Fibroblast of lung (primary cell): Measurements from ENCODE around the gene RNF34. TPM values are rescaled to one million over a fixed set of nuclear protein-coding genes. Genes with fewer than 3 reads are reported as not detected.
"Not testable (repeated sequence)": the region's sequence is repeated elsewhere in the genome, so short reads cannot be mapped to it uniquely, and the experiment has no call there.

Experiments used
- DNase-seq, 2 donors: peaks; one replicate each; pipeline versions ENCODE4 v3.0.0 to v3.0.0-alpha.2; 2010; ENCODE audit warnings: low read depth in 2 of 2
- H2AFZ ChIP-seq: 2 replicates; pipeline ENCODE4 v1.5.1; 2012; ENCODE audit warnings: low read length, control low read depth, inconsistent platforms
- H3K27ac ChIP-seq: 2 replicates; pipeline ENCODE4 v1.5.1; 2011; ENCODE audit warnings: low read length, control low read depth; ENCODE audit not compliant: insufficient read depth
- H3K27me3 ChIP-seq: 2 replicates; pipeline ENCODE4 v1.5.1; 2011; ENCODE audit warnings: mild to moderate bottlenecking, low read length; ENCODE audit not compliant: control insufficient read depth, insufficient read depth
- H3K36me3 ChIP-seq: 2 replicates; pipeline ENCODE4 v1.5.1; 2011; ENCODE audit warnings: low read length; ENCODE audit not compliant: control insufficient read depth, insufficient read depth
- H3K4me1 ChIP-seq: 2 replicates; pipeline ENCODE4 v1.5.1; 2011; ENCODE audit warnings: low read length; ENCODE audit not compliant: control insufficient read depth, insufficient read depth; ENCODE audit errors: extremely low read depth
- H3K4me2 ChIP-seq: 2 replicates; pipeline ENCODE4 v1.5.1; 2011; ENCODE audit warnings: low read length, control low read depth; ENCODE audit not compliant: insufficient read depth; ENCODE audit errors: extremely low read depth
- H3K4me3 ChIP-seq, 4 experiments: fragments of 200-600 bp in 1 of 4; sonication (generic) in 1 of 4; replicated peaks in 1 of 4; 2 replicates each; pipeline ENCODE4 v1.5.1; 2011 to 2016; ENCODE audit warnings: low read length in 4 of 4, low read depth in 3 of 4, mild to moderate bottlenecking in 3 of 4, control low read depth in 2 of 4, inconsistent platforms in 1 of 4, mixed read lengths in 1 of 4; ENCODE audit not compliant: insufficient read depth in 1 of 4; ENCODE audit errors: control extremely low read depth in 1 of 4
- H3K79me2 ChIP-seq: 2 replicates; pipeline ENCODE4 v1.5.1; 2012; ENCODE audit warnings: mild to moderate bottlenecking, low read length, inconsistent platforms; ENCODE audit not compliant: control insufficient read depth, insufficient read depth
- H3K9ac ChIP-seq: 2 replicates; pipeline ENCODE4 v1.5.1; 2011; ENCODE audit warnings: mild to moderate bottlenecking, low read length, control low read depth; ENCODE audit not compliant: insufficient read depth
- H3K9me3 ChIP-seq: 2 replicates; pipeline ENCODE4 v1.5.1; 2012; ENCODE audit warnings: low read depth, low read length; ENCODE audit not compliant: control insufficient read depth, insufficient read depth
- H4K20me1 ChIP-seq: 2 replicates; pipeline ENCODE4 v1.5.1; 2011; ENCODE audit warnings: low read length; ENCODE audit not compliant: control insufficient read depth, insufficient read depth; ENCODE audit errors: extremely low read depth
- CTCF ChIP-seq, 2 donors: IDR thresholded peaks in 1 of 2; conservative IDR thresholded peaks in 1 of 2; 1 replicate in 1 of 2; 2 replicates in 1 of 2; pipeline ENCODE4 v1.5.1; 2011 to 2012; ENCODE audit warnings: low read length in 2 of 2, control low read depth in 1 of 2, inconsistent platforms in 1 of 2, low read depth in 1 of 2, mild to moderate bottlenecking in 1 of 2
- EZH2 ChIP-seq: IDR thresholded peaks from 2 replicates; pipeline ENCODE4 v1.5.1; 2012; ENCODE audit warnings: low read length, control low read depth, mild to moderate bottlenecking; ENCODE audit errors: missing control alignments
- polyA plus RNA-seq, 2 donors: library from polyadenylated mRNA; depleted of rRNA in 1 of 2; stranded (reverse) in 1 of 2; unstranded in 1 of 2; fragments of >200 nt; gene quantifications; 2 replicates each; pipeline ENCODE4 v1.2.1, GENCODE V29; 2011 to 2012; ENCODE audit warnings: missing spikeins in 1 of 2
- total RNA-seq: library from RNA; depleted of rRNA; stranded (reverse); fragments of >200 nt; gene quantifications from 2 replicates; pipeline ENCODE4 v1.2.1, GENCODE V29; 2014

Gene RNF34
- total and polyA plus RNA-seq, 2 donors (not counting 1 experiment from before 2014, with no cell fraction given) = 33.9 to 79.4 TPM

- Histone ChIP-seq H3K27ac (no peak overlapping the region), H3K9ac (no peak overlapping the region), H3K27me3 (no peaks in the 10 kb centered on the region), H2AFZ (no peak overlapping the region), H3K4me2 (no peak overlapping the region), H4K20me1 (no peaks in the 10 kb centered on the region), H3K4me1 (no peaks in the 10 kb centered on the region), H3K36me3 (no peaks in the 10 kb centered on the region), H3K4me3 (no peak overlapping the region), H3K9me3 (no peaks in the 10 kb centered on the region), H3K79me2 (no peaks in the 10 kb centered on the region)
- TF ChIP-seq EZH2 (no peak), CTCF (conservative IDR thresholded peaks at IDR 0.05 in 1 of 2, IDR thresholded peaks at IDR 0.05 in 1 of 2; ENCODE audit: low read depth in 1 of 2, low read length in 2 of 2) (no peak)
- DNase-seq = no peak
These were observed 21.2 kb upstream of the RNF34 start for GRCh38 chr12:121378736-121379135.

GRCh38 chr12:121379945-121380344 is 20.0 kb upstream of the RNF34 start:
- H3K79me2 ChIP-seq = no peaks in the 10 kb centered on the region
- no peaks in the 10 kb centered on the region for H3K36me3 ChIP-seq
- DNase-seq = no peak

DNA sequence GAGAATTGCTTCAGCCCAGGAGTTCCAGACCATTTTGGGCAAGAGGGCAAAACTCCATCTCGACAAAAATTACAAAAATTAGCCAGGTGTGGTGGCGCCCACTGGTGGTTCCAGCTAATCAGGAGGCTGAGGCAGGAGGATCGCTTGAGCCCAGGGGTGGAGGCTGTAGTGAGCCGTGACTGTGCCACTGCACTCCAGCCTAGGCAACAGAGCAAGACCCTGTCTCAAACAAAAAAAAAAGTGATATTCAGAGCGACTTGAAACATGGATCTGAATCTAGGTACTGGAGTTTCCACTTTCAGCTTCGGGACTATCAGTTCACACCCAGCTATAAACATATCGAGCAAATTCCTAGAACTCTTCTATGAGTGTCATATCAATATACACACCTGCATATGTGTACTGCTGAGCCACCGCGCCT is 16.3 kb upstream of the RNF34 start:
- no peaks in the 10 kb centered on the region for H3K27me3 ChIP-seq
- TF ChIP-seq CTCF (conservative IDR thresholded peaks at IDR 0.05 in 1 of 2, IDR thresholded peaks at IDR 0.05 in 1 of 2; ENCODE audit: low read depth in 1 of 2, low read length in 2 of 2) (no peak), EZH2 (no peak)
- H3K36me3 ChIP-seq = no peaks in the 10 kb centered on the region
- H3K4me3 ChIP-seq = no peak overlapping the region
- no peaks in the 10 kb centered on the region for H4K20me1 ChIP-seq
- H3K27ac ChIP-seq = no peak overlapping the region
- H2AFZ ChIP-seq = no peak overlapping the region
- no peak for DNase-seq
- H3K9me3 ChIP-seq = no peaks in the 10 kb centered on the region
- no peaks in the 10 kb centered on the region for H3K79me2 ChIP-seq
- no peak overlapping the region for H3K4me2 ChIP-seq
- H3K4me1 ChIP-seq = no peaks in the 10 kb centered on the region
- H3K9ac ChIP-seq = no peak overlapping the region

More at GRCh38 chr12:121379945-121380344, 20.0 kb upstream of the RNF34 start:
- no peak overlapping the region for H2AFZ ChIP-seq
- no peaks in the 10 kb centered on the region for H3K9me3 ChIP-seq
- H3K4me2 ChIP-seq = no peak overlapping the region
- no peak overlapping the region for H3K4me3 ChIP-seq
- H3K27ac ChIP-seq = no peak overlapping the region
- no peaks in the 10 kb centered on the region for H4K20me1 ChIP-seq
- no peaks in the 10 kb centered on the region for H3K4me1 ChIP-seq
- no peak for TF ChIP-seq EZH2
- no peak for TF ChIP-seq CTCF (conservative IDR thresholded peaks at IDR 0.05 in 1 of 2, IDR thresholded peaks at IDR 0.05 in 1 of 2; ENCODE audit: low read depth in 1 of 2, low read length in 2 of 2)
- no peaks in the 10 kb centered on the region for H3K27me3 ChIP-seq
- no peak overlapping the region for H3K9ac ChIP-seq

DNA sequence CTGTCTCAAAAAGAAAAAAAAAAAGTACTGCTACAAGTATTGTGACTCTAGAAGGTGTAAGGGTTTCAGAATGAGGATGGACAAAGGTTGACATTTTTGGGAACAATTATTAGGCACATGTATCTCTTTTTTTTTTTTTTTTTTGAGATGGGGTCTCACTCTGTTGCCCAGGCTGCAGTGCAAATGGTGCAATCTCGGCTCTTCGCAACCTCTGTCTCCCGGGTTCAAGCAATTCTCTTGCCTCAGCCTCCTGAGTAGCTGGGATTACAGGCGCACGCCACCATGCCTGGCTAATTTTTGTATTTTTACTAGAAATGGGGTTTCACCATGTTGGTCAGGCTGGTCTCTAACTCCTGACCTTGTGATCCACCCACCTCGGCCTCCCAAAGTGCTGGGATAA is 15.0 kb upstream of the RNF34 start:
- not testable (repeated sequence) for H3K9me3 ChIP-seq, DNase-seq, H3K4me2 ChIP-seq, H3K4me3 ChIP-seq, H3K4me1 ChIP-seq, H3K27ac ChIP-seq, H4K20me1 ChIP-seq, H3K79me2 ChIP-seq, H3K36me3 ChIP-seq, H2AFZ ChIP-seq, H3K27me3 ChIP-seq, H3K9ac ChIP-seq
